Melanocyte of skin (primary cell): ENCODE data around the gene CHRM1. TPM values are rescaled to one million over a fixed set of nuclear protein-coding genes. Genes with fewer than 3 reads are reported as not detected.

Source experiments
- small RNA-seq, 2 donors: library from RNA; depleted of rRNA; stranded (forward); fragments of <200 nt; gene quantifications; one replicate each; pipeline ENCODE3, GENCODE V24; 2012
- total RNA-seq, 2 donors: library from RNA; depleted of rRNA; stranded (reverse); fragments of >200 nt; gene quantifications; 2 replicates each; pipeline ENCODE4 v1.2.3, GENCODE V29; 2012

CHRM1 gene
- 1 to 10 TPM in 1 of 2 donors, under 1 TPM in 1; under 0.01 to 1.3 TPM for total RNA-seq

GRCh38 chr11:62921201-62921572, at the start of gene CHRM1:
Gene CHRM1, minus strand, starts transcription at chr11:62921363. Its CDS starts 10,263 bp downstream, at chr11:62911100.

GRCh38 chr11:62880803-62881578, 40.2 kb downstream of the CHRM1 start, which contains the start of gene SLC3A2:
Gene SLC3A2, plus strand, starts transcription at chr11:62880896. Its CDS starts 128 bp downstream, at chr11:62881024.

Small RNA genes within 50 kb of the gene (small RNA-seq; reads per million reads assigned to genes)
- gene RN7SL259P, result 0 reads per million in 2 donors

Other genes with a start within 250 kb of the CHRM1 start
- gene UQCC3, start 249.7 kb downstream of the CHRM1 start, total RNA-seq, result 1 to 10 TPM; 5.9 to 7.3 TPM
- 1 to 10 TPM; 4.3 to 5.5 TPM for gene LBHD1, start 249.1 kb downstream of the CHRM1 start, total RNA-seq
- 10 to 100 TPM; 59.2 to 83.9 TPM for gene UBXN1, start 242.3 kb downstream of the CHRM1 start, total RNA-seq
- gene LRRN4CL, start 231.8 kb downstream of the CHRM1 start, total RNA-seq, result 1 to 10 TPM; 1.0 to 1.3 TPM
- 10 to 100 TPM; 70.3 to 71.9 TPM for gene BSCL2, start 213.9 kb downstream of the CHRM1 start, total RNA-seq
- gene GNG3, start 213.7 kb downstream of the CHRM1 start, total RNA-seq, result not detected
- gene HNRNPUL2, start 193.9 kb downstream of the CHRM1 start, total RNA-seq, result 10 to 100 TPM in 1 of 2 donors, 1 to 10 TPM in 1; 5.7 to 10.3 TPM
- 10 to 100 TPM; 27.2 to 33.6 TPM for gene TTC9C, start 192.9 kb downstream of the CHRM1 start, total RNA-seq
- 10 to 100 TPM in 1 of 2 donors, 1 to 10 TPM in 1; 6.3 to 14.5 TPM for gene ZBTB3, start 167.2 kb downstream of the CHRM1 start, total RNA-seq
- gene POLR2G, start 159.8 kb downstream of the CHRM1 start, total RNA-seq, result 10 to 100 TPM; 37.9 to 72.9 TPM
- 10 to 100 TPM; 28.0 to 31.0 TPM for gene TAF6L, start 150.0 kb downstream of the CHRM1 start, total RNA-seq
- gene TMEM179B, start 134.0 kb downstream of the CHRM1 start, total RNA-seq, result 10 to 100 TPM; 50.3 to 60.6 TPM
- gene TMEM223, start 129.4 kb downstream of the CHRM1 start, total RNA-seq, result 10 to 100 TPM; 14.5 to 23.0 TPM
- gene NXF1, start 115.9 kb downstream of the CHRM1 start, total RNA-seq, result 10 to 100 TPM; 31.7 to 32.0 TPM
- 10 to 100 TPM; 22.0 to 26.5 TPM for gene STX5, start 89.3 kb downstream of the CHRM1 start, total RNA-seq
- gene TEX54, start 88.5 kb downstream of the CHRM1 start, total RNA-seq, result not detected
- 10 to 100 TPM; 33.7 to 87.9 TPM for gene WDR74, start 81.8 kb downstream of the CHRM1 start, total RNA-seq
- 100 to 1,000 TPM; 486 to 693 TPM for gene SLC3A2, start 40.5 kb downstream of the CHRM1 start, total RNA-seq
- gene SLC22A6, start 63.6 kb upstream of the CHRM1 start, total RNA-seq, result not detected
- gene SLC22A8, start 94.5 kb upstream of the CHRM1 start, total RNA-seq, result not detected
- gene SLC22A24, start 222.9 kb upstream of the CHRM1 start, total RNA-seq, result not detected